Stomach smooth muscle (tissue), 2 donors: ENCODE results near the gene CTTN.
"Not testable (repeated sequence)": the region's sequence is repeated elsewhere in the genome, so short reads cannot be mapped to it uniquely, and the experiment has no call there.

ENCODE experiments used
- H3K27ac ChIP-seq: one replicate; pipeline ENCODE4 v1.7.0; 2013; ENCODE audit warnings: mild to moderate bottlenecking, low read length, inconsistent platforms
- H3K27me3 ChIP-seq, 2 donors: one replicate each; pipeline ENCODE4 v1.7.0; 2013; ENCODE audit warnings: low read length in 2 of 2; ENCODE audit not compliant: insufficient read depth in 2 of 2, control insufficient read depth in 1 of 2
- H3K36me3 ChIP-seq, 2 donors: one replicate each; pipeline ENCODE4 v1.7.0; 2013; ENCODE audit warnings: low read length in 2 of 2; ENCODE audit not compliant: control insufficient read depth in 2 of 2, insufficient read depth in 2 of 2
- H3K4me1 ChIP-seq: one replicate; pipeline ENCODE4 v1.7.0; 2013; ENCODE audit warnings: low read length; ENCODE audit not compliant: control insufficient read depth, insufficient read depth
- H3K4me3 ChIP-seq, 2 donors: one replicate each; pipeline ENCODE4 v1.7.0; 2013; ENCODE audit warnings: low read length in 2 of 2
- H3K9ac ChIP-seq, 2 donors: one replicate each; pipeline ENCODE4 v1.7.0; 2013; ENCODE audit warnings: low read length in 2 of 2, mild to moderate bottlenecking in 1 of 2
- H3K9me3 ChIP-seq, 2 donors: one replicate each; pipeline ENCODE4 v1.7.0; 2013; ENCODE audit warnings: low read length in 2 of 2; ENCODE audit not compliant: control insufficient read depth in 2 of 2
- donor health status: healthy.
- donor health status: Pancreatic carcinoma.

Gene CTTN

GRCh38 chr11:70435765-70436500 is 37.6 kb downstream of the CTTN start:
- Histone ChIP-seq H3K9ac (no peak overlapping the region), H3K9me3 (no peaks in the 10 kb centered on the region), H3K4me3 (no peak overlapping the region), H3K4me1 (no peaks in the 10 kb centered on the region), H3K36me3 (peaks cover 50 to 59% of the 10 kb centered on the region in 2 donors), H3K27ac (no peak overlapping the region), H3K27me3 (no peaks in the 10 kb centered on the region)

DNA sequence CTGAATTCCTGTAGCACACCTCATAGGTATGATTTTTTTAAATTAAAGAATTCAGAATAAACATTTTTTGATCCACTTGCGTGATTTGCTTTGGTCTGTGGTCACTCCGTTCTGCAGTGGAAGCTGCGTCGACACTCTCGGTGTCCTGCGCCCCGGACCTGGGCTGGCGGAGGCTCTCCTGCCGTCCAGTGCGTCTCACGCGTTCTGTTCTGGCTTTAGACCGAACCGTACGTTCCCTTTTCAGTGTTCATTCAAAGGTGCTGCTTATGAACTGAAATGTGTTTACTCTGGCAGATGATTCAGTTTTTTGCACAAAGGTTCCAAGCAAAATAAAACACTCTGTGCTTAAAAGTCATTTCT is 38.2 kb downstream of the CTTN start:
- no peak overlapping the region for H3K9ac ChIP-seq
- no peaks in the 10 kb centered on the region for H3K4me1 ChIP-seq
- H3K9me3 ChIP-seq, result no peaks in the 10 kb centered on the region
- no peak overlapping the region for H3K4me3 ChIP-seq
- no peaks in the 10 kb centered on the region for H3K27me3 ChIP-seq
- peaks cover 45 to 53% of the 10 kb centered on the region in 2 donors for H3K36me3 ChIP-seq
- no peak overlapping the region for H3K27ac ChIP-seq

DNA sequence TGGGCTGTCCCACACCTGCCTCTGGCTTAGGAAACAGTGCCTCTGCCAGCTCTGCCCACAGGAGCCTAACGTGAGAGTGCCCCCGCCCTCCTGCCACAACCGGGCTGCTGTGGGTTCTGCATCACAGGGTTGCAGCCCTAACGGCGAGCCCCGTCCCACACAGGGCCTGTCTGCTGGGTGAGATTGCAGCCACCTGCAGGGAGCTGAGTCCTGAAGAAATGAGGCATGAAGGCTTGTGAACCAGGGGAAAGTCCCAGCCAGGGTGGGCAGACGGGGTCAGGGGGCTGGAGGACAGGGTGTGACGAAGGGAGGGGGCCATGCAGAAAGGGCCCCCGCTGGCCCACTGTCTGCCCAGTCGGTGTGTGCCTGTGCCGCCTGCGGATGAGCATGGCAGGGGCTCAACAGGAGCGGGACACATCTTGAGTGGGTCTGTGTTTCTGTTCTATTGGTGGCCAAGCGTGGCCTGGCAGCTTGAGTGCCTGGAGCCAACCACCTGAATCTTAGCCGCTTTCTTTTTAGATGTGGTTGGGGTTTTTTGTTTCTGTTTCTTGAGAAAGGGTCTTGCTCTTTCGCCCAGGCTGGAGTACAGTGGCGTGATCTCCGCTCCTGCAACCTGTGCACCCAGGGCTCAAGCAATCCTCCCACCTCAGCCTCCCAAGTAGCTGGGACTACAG is 38.9 kb downstream of the CTTN start:
- Histone ChIP-seq H3K9me3 (no peaks in the 10 kb centered on the region), H3K36me3 (peaks cover 37 to 46% of the 10 kb centered on the region in 2 donors), H3K27me3 (no peaks in the 10 kb centered on the region), H3K4me3 (no peak overlapping the region), H3K4me1 (no peaks in the 10 kb centered on the region), H3K27ac (no peak overlapping the region), H3K9ac (no peak overlapping the region)

- Histone ChIP-seq H3K27ac (no peak overlapping the region), H3K9me3 (no peaks in the 10 kb centered on the region), H3K4me1 (no peaks in the 10 kb centered on the region), H3K4me3 (no peak overlapping the region), H3K36me3 (peaks cover 15 to 22% of the 10 kb centered on the region in 2 donors), H3K9ac (no peak overlapping the region), H3K27me3 (no peaks in the 10 kb centered on the region)
These were observed 41.9 kb downstream of the CTTN start for GRCh38 chr11:70440206-70440605.

DNA sequence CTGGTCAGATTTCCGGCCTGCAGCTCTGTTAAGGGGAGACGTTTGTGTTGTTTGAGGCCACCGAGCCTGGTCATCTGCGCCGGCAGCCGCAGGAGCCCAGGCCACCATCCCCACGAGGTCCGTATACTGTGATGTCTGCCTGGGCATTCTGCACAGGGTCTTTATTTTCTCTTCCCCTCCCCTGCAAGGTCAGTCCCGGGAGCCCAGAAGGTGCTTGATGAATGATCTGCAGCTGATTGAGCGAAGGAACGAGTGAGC is 45.4 kb downstream of the CTTN start:
- Histone ChIP-seq H3K4me3 (no peak overlapping the region), H3K36me3 (no peaks in the 10 kb centered on the region), H3K27ac (no peak overlapping the region), H3K9me3 (peaks cover 2 to 5% of the 10 kb centered on the region in 2 donors), H3K9ac (no peak overlapping the region), H3K4me1 (no peaks in the 10 kb centered on the region), H3K27me3 (no peaks in the 10 kb centered on the region)

- H3K4me3 ChIP-seq, result no peak overlapping the region
- no peaks in the 10 kb centered on the region for H3K36me3 ChIP-seq
- peaks cover 11 to 16% of the 10 kb centered on the region in 2 donors for H3K9me3 ChIP-seq
- no peak overlapping the region for H3K9ac ChIP-seq
- no peaks in the 10 kb centered on the region for H3K27me3 ChIP-seq
- no peak overlapping the region for H3K27ac ChIP-seq
- no peaks in the 10 kb centered on the region for H3K4me1 ChIP-seq
These were observed 46.8 kb downstream of the CTTN start for GRCh38 chr11:70445091-70445490.

DNA sequence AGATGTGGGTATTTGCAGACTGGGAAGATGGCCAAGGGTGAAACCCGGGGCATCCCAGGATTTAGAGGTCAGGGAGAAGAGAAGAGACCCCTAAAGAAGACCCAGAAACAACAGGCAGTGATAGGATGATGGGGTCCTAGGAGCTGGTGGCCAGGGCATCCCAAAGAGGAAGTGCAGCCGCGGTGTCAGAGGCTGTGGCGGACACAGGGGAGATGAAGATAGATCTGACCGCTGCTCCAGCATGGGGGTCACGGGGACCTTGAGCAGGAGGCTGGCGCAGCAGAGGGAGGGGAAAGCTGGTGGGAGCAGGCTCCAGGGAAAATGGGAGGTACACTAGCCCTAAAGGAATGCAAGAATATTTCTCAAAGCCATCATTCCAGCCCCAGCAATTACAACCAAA is 47.3 kb downstream of the CTTN start:
- H3K27me3 ChIP-seq, result no peaks in the 10 kb centered on the region
- H3K9ac ChIP-seq, result no peak overlapping the region

DNA sequence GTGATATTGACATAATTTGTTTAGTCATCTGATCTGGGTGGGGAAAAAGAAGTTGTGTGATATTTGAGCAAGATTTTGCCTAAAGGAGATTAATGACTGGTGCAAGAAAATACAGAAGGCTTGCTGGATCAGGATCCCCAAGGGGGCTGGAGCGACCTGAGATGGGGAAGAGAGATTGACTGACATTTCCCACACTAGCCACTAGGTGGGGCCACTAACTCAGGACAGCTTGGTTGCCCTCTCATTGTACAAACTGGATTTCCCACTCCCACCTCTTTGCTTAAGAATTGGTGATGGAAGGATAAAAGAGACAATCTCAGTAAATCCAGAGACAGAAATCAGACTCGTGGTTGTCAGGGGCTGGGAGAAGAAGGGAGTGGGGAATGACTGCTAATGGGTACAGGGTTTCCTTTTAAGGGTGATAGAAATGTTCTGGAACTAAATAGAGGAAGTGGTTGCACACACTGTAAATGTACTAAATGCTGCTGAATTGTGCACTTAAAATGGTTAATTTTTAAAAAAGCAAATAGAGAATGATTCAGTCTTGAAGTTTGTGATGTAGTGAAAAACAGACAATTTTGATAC is 50.7 kb downstream of the CTTN start:
- Histone ChIP-seq H3K4me1 (no peaks in the 10 kb centered on the region), H3K9me3 (peaks cover 14 to 16% of the 10 kb centered on the region in 2 donors), H3K27ac (no peak overlapping the region), H3K9ac (no peak overlapping the region), H3K27me3 (no peaks in the 10 kb centered on the region), H3K36me3 (no peaks in the 10 kb centered on the region), H3K4me3 (no peak overlapping the region)

More for the DNA sequence above, 47.3 kb downstream of the CTTN start:
- Histone ChIP-seq H3K27ac (no peak overlapping the region), H3K36me3 (no peaks in the 10 kb centered on the region), H3K4me1 (no peaks in the 10 kb centered on the region), H3K9me3 (peaks cover 14 to 16% of the 10 kb centered on the region in 2 donors), H3K4me3 (no peak overlapping the region)

- H3K4me3 ChIP-seq, result no peak overlapping the region
- H3K9me3 ChIP-seq, result peaks cover 5 to 6% of the 10 kb centered on the region in 2 donors
- no peak overlapping the region for H3K9ac ChIP-seq
- H3K27me3 ChIP-seq, result no peaks in the 10 kb centered on the region
- H3K27ac ChIP-seq, result no peak overlapping the region
- H3K36me3 ChIP-seq, result no peaks in the 10 kb centered on the region
- H3K4me1 ChIP-seq, result no peaks in the 10 kb centered on the region
These were observed 56.0 kb downstream of the CTTN start for GRCh38 chr11:70454197-70454767.

GRCh38 chr11:70454811-70455210 is 56.5 kb downstream of the CTTN start:
- H3K9ac ChIP-seq, H3K4me1 ChIP-seq, H3K4me3 ChIP-seq, H3K27me3 ChIP-seq, H3K36me3 ChIP-seq, H3K27ac ChIP-seq, H3K9me3 ChIP-seq: not testable (repeated sequence)

GRCh38 chr11:70455354-70455753 is 57.0 kb downstream of the CTTN start:
- H3K4me3 ChIP-seq, result no peak overlapping the region
- no peak overlapping the region for H3K27ac ChIP-seq
- peaks cover 0 to 2% of the 10 kb centered on the region in 2 donors for H3K27me3 ChIP-seq
- H3K36me3 ChIP-seq, result no peaks in the 10 kb centered on the region
- no peaks in the 10 kb centered on the region for H3K4me1 ChIP-seq
- peaks cover 0 to under 1% of the 10 kb centered on the region in 2 donors for H3K9me3 ChIP-seq
- H3K9ac ChIP-seq, result no peak overlapping the region
